Lower leg skin (tissue), 3 donors: ENCODE results near the gene HES6.

ENCODE experiments used
- CTCF ChIP-seq, 3 donors: fragments of 450-650 bp; IDR thresholded peaks; one replicate each; pipeline ENCODE4 v1.5.1; 2016; ENCODE audit warnings: antibody characterized with exemption in 3 of 3, mild to moderate bottlenecking in 3 of 3, moderate library complexity in 2 of 3
- POLR2A ChIP-seq, 2 donors: fragments of 450-650 bp; IDR thresholded peaks; one replicate each; pipeline ENCODE4 v1.6.1; 2016 to 2017; ENCODE audit warnings: antibody characterized with exemption in 2 of 2, mild to moderate bottlenecking in 1 of 2, moderate library complexity in 1 of 2

GRCh38 chr2:238240757-238241711 is 1.2 kb upstream of the HES6 start:
- no peak for TF ChIP-seq POLR2A (IDR thresholded peaks at IDR 0.05)
- TF ChIP-seq CTCF (IDR thresholded peaks at IDR 0.05) = no peak
